ENCODE measurements around the gene NCAM2.

NCAM2 gene

GRCh38 chr21:20997636-20998455 lies at the start of gene NCAM2:
Gene NCAM2 (plus strand): TSS chr21:20998409.
- peak; percentile 69 for DNase-seq

- peak; percentile 16 for DNase-seq
These were observed 48.3 kb upstream of the NCAM2 start for GRCh38 chr21:20949884-20950283.

- no peak for DNase-seq
These were observed 32.4 kb upstream of the NCAM2 start for GRCh38 chr21:20965816-20966215.

- DNase-seq, result peak; percentile 53
These were observed 29.8 kb upstream of the NCAM2 start for GRCh38 chr21:20968391-20968790.

GRCh38 chr21:20970691-20971090 lies 27.5 kb upstream of the NCAM2 start:
- DNase-seq, result no peak

GRCh38 chr21:20971296-20971921 lies 26.8 kb upstream of the NCAM2 start:
- peak; percentile 59 for DNase-seq

- no peak for DNase-seq
These were observed 3.4 kb upstream of the NCAM2 start for GRCh38 chr21:20994790-20995189.

GRCh38 chr21:20996421-20997310 lies 1.5 kb upstream of the NCAM2 start:
- DNase-seq, result peak; percentile 6

- no peak for DNase-seq
These were observed 936 bp upstream of the NCAM2 start for GRCh38 chr21:20997311-20997635.

- no peak for DNase-seq
These were observed 214 bp downstream of the NCAM2 start for GRCh38 chr21:20998456-20998789.

- DNase-seq, result no peak
These were observed 677 bp downstream of the NCAM2 start for GRCh38 chr21:20998886-20999285.

GRCh38 chr21:20999659-21000058 lies 1.4 kb downstream of the NCAM2 start:
- peak; percentile 55 for DNase-seq

- no peak for DNase-seq
These were observed 2.5 kb downstream of the NCAM2 start for GRCh38 chr21:21000591-21001175.

- no peak for DNase-seq
These were observed 3.4 kb downstream of the NCAM2 start for GRCh38 chr21:21001591-21002100.

- DNase-seq, result no peak
These were observed 3.9 kb downstream of the NCAM2 start for GRCh38 chr21:21002153-21002552.

- peak; percentile 78 for DNase-seq
These were observed 5.5 kb downstream of the NCAM2 start for GRCh38 chr21:21003701-21004100.

GRCh38 chr21:21007606-21008005 lies 9.4 kb downstream of the NCAM2 start:
- no peak for DNase-seq

- DNase-seq, result no peak
These were observed 12.0 kb downstream of the NCAM2 start for GRCh38 chr21:21010228-21010627.

- peak; percentile 21 for DNase-seq
These were observed 12.5 kb downstream of the NCAM2 start for GRCh38 chr21:21010698-21011097.

GRCh38 chr21:21018821-21019220 lies 20.6 kb downstream of the NCAM2 start:
- peak; percentile 43 for DNase-seq

GRCh38 chr21:21019681-21020080 lies 21.5 kb downstream of the NCAM2 start:
- DNase-seq, result peak; percentile 31

- DNase-seq, result no peak
These were observed 27.5 kb downstream of the NCAM2 start for GRCh38 chr21:21025742-21026141.

- no peak for DNase-seq
These were observed 30.1 kb downstream of the NCAM2 start for GRCh38 chr21:21028275-21028820.
